ENCODE data around the gene ACADSB.

Gene ACADSB

GRCh38 chr10:123103944-123104343 is 95.1 kb downstream of the ACADSB start:
- no peak for DNase-seq

All from NCI-H2107 (cell line).